ENCODE data around the gene SLC30A3.
"Not testable (repeated sequence)": the region's sequence is repeated elsewhere in the genome, so short reads cannot be mapped to it uniquely, and the experiment has no call there.

Gene SLC30A3

DNA sequence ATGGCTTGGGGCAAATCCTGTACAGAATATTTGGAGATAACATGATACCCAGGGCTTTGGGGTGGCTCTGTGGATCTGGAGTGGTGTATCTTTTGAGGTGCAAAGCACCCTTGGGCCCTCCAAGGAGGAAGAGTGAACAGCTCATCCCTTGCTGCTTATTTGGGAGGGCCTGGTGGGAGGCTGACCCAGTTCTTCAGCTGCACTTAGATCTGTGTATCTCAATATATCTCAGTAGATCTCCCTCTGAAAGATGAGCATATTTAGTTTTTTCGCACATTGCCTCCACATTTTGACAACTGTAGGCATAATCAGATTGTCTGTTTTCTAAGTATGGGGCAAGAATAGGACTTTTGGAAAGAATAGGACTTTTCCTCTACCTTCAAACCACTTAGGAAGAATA lies 22.1 kb upstream of the SLC30A3 start:
- no peak for DNase-seq

- no peak for DNase-seq
Observed at GRCh38 chr2:27282892-27283291, 20.0 kb upstream of the SLC30A3 start.

- no peak for DNase-seq
Observed at GRCh38 chr2:27281855-27282559, 19.2 kb upstream of the SLC30A3 start, which contains the start of gene TRIM54. Gene TRIM54 (plus strand): TSS chr2:27282429. CDS start chr2:27282732, 303 bp downstream.

DNA sequence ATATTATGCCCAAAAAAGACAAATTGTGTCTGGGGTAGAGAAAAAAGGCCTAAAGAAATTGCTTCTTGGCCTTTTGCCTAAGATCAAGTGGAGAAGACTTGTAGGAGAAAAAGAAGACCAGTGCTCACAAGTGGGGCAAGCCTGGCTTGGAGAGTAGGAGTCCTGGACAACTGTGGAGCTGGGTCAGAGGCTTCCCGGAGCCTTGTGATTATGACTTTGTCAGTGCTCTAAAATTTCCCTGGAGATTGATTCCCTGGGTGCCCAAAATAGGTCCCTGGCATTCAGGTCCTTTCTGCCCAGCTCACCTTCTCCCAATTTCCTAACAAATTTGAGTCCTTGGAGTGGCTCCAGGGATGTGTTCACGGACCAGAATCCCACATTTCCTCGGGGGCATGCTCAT lies 18.6 kb upstream of the SLC30A3 start:
- no peak for DNase-seq

GRCh38 chr2:27280826-27281225 lies 18.0 kb upstream of the SLC30A3 start:
- no peak for DNase-seq

GRCh38 chr2:27278010-27278409 lies 15.2 kb upstream of the SLC30A3 start:
- DNase-seq, result no peak

GRCh38 chr2:27275211-27276150 lies 12.6 kb upstream of the SLC30A3 start, which contains the start of gene DNAJC5G:
Gene DNAJC5G (plus strand): TSS chr2:27275433. CDS start chr2:27276729, 1,296 bp downstream.
- no peak for DNase-seq

DNA sequence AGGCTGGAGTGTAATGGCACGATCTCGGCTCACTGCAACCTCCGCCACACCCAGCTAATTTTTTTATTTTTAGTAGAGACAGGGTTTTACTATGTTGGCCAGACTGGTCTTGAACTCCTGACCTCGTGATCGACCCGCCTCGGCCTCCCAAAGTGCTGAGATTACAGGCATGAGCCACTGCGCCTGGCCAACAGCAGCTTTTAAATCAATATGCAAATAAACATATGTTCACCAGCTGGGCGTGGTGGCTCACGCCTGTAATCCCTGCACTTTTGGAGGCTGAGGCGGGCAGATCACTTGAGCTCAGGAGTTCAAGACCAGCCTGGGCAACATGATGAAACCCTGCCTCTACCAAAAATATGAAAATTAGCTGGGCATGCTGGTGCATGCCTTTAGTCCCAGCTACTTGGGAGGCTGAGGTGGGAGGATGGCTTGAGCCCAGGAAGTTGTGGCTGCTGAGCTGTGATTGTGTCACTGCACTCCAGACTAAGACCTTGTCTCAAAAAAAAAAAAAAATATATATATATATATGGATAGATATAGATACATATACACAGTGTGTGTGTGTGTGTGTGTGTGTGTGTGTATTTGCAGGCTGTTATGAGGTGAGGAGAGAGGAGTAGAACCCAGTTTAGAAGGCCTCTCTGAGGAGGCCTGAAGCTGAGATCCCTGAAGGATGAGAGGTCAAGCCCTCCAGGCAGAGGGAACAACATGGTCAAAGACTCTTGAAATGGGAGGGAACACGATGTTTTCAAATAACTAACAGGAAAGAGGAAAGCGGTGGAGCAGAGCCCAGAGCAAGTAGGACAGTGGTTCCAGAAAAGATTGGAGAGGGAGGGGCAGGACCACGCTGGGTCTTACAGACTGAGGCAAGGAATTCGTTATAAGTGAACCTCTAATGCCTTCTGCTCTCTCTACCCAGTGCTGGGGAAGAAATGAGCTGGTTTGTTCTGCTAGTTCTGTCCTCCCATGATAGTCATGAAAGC lies 10.0 kb upstream of the SLC30A3 start:
- DNase-seq, result not testable (repeated sequence)

GRCh38 chr2:27271631-27272340 lies 8.9 kb upstream of the SLC30A3 start:
- DNase-seq, result no peak

DNA sequence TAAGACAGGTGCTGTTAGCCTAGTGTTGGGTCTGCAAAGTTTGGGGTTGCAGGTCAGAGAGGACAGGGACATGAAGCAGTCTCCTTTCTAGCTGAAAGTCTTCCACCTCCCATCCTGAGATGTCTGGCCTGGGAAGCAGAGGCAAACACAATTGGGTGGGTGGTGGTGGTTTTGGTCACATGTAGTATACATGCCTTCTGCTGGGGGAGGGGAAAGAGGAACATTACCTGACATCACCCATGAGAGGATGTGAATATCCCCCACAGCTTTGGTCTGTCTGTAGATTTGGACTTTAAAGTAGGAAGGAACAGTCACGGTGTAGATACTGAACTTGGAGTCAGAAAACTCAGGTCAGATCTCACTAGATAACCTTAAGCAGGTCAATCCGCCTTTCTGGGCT lies 7.8 kb upstream of the SLC30A3 start:
- no peak for DNase-seq

DNA sequence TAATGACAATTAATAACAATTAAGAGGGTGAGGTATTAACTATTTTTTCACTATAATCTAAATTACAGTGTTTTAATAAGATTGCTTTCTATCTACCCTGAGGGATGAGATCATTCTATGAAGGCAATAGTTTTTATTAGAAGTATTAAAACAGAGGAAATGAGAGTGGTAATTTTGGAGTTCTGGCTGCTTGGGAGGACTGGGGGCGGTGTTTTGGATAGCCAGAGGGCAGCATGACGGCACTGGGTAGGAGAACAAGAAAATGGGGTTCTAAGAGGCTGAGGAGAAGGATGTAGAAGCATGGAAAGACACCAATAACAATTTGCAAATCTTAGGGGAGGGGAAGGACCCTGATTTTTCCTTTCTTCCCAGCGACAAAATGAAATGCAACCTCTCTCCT lies 7.3 kb upstream of the SLC30A3 start:
- no peak for DNase-seq

DNA sequence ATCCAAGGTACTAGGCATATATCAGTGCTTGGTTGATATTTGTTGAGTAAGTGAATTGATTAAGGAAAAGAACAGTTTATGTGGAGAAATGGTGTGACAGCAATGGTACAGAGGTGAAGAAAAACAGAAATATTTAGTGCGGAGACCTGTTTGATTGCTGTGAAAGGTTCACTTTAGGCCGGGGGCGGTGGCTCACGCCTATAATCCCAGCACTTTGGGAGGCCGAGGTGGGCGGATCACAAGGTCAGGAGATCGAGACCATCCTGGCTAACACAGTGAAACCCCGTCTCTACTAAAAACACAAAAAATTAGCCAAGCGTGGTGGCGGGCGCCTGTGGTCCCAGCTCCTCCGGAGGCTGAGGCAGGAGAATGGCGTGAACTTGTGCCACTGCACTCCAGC lies 5.4 kb upstream of the SLC30A3 start:
- not testable (repeated sequence) for DNase-seq

DNA sequence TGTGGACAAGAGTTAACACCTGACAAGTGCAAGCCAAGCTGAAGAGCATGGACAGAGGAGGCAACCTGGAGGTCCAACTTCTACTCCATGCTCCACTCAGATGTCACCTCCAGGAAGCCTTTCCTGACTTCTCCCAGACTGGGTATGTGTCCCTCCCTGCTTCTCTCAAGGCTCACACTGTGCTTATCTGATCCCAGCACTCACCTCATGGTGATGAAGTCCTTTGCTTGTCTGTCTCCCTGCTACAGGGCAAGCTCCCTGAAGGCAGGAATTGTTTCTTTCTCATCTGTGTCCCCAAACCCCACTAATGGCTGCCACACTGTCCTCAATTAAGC lies 2.7 kb upstream of the SLC30A3 start:
- no peak for DNase-seq

- peak; percentile 57 for DNase-seq
Observed at GRCh38 chr2:27264753-27265535, 2.1 kb upstream of the SLC30A3 start.

DNA sequence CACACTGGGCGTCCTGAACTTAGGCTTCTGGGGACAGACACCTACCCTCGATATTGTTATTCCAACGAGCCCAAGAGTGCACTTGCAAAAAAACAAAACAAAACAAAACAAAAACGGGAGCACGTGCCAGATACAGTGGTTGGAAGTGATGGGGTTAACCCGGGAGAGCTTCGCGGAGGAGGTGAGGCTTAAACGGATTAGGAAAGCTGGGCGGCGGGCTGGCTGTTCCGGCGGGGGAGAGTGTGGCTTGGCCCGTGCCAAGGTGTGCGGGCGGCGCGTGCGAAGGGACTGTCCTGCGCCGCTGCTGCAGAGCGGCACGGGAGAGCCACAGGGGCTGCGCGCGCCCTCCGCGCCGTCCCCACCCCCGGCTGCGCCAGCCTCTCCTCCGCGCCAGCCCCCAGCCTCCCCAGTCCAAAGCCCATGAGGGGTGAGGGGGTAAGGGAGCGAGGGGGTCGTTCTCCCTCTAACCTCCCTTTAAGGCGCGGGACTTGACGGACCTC lies 1.5 kb upstream of the SLC30A3 start:
- DNase-seq, result no peak

DNA sequence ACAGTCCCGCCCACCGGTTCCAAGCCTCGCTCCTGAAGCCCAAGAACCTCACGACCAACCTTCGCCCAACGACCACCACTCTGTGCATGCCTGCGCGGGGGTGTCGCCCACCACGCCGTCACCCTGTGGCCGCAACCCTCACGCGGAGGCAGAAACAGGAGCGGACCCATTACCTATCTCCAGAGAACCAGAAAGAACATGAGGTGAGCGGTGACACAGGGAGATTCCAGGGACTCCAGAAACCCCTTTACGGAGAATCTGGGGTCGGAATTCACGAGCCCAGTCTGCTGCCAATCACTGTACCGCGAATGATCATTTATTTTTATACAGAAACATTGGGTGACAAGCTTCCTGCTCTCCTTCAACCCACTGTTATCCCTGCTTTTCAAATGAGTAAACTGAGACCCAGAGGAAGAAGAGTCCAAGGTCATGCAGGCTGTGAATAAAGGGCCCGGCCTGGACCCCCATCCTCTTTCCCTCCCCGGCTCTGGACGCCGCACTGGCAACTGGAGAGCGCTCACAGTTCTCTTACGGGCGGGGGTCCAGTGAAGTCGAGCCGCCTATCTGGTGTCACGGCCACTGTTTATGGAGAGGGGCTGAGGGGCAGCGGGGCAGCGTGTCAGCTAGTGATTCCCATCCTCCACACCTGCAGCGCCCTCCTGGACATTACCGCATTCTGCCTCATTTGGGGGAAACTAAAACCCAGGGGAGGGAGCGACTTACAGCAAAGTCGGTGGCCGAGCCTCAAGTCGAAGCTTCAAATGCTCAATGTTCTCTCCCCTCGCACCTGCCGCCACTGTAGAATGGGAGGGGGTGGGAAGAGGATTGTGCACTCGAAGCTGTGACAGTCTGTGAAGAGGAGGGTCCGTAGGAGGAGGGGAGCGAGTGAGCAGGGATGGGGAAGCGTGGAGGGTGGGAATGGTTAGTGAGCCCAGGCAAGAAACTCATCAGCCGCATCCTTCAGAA lies 723 bp upstream of the SLC30A3 start:
- peak; percentile 33 for DNase-seq

DNA sequence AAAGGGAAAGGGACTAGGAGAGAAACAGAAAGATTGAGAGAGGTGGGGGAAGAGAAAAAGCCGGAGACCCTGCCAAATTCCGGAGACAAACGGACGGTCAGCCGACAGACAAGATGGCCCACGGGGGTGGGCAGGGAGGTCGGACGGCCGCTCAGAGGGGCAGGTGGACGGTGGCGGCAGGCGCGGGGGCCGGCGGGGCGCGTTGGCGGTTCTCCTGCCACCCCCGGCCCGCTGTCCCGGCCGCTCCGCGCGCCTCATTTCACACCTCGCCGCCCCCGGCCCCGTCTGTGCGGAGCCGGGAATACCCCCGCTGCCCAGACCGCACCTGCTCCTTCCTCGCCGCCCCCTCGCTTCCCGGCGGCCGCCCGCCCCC lies 935 bp downstream of the SLC30A3 start:
- no peak for DNase-seq

DNA sequence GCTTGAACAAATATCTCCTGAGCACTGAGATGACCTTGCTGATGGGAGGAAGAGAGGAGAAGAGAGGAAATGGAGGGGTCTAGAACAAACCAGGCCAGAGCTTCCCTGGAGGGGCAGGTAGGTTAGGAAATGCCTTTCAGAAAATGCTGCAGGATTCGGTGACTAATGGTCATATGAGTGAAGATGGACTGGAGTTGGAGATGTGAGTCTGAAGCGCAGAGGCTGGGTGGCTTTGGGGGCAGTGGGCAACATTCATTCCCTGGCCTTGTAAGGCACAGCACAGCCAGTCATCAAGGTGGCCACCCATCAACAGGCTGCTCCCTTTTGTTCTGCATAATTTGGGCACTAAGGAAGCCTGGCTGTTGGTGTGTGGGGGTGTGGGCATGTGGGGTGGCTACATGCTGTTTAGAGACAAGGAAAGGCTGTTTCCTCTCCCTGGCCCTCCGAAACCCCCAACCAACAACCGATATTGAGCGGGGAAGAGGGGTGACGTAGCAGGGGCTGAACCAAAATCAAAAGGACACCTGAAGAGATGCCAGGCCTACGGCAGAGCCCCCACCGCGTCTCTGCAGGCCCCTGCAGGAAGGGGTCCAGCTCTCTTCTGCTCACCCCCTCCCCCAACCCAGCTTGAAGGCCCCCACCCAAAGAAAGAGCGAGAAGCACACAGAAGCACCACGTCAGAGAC lies 1.5 kb downstream of the SLC30A3 start:
- DNase-seq, result no peak

- DNase-seq, result no peak
Observed at GRCh38 chr2:27258051-27258450, 4.8 kb downstream of the SLC30A3 start.

Measured in NCI-H1105 treated with DMSO at 0.1 percent for 48 hours (cell line).